GM15510 (cell line): Measurements from ENCODE around the gene SYNGR1.

Source experiments
- POLR2A ChIP-seq: IDR thresholded peaks from 3 replicates; pipeline ENCODE4 v1.6.1; 2011; ENCODE audit warnings: borderline replicate concordance; ENCODE audit not compliant: insufficient read length; ENCODE audit errors: extremely low read depth

SYNGR1 gene

DNA sequence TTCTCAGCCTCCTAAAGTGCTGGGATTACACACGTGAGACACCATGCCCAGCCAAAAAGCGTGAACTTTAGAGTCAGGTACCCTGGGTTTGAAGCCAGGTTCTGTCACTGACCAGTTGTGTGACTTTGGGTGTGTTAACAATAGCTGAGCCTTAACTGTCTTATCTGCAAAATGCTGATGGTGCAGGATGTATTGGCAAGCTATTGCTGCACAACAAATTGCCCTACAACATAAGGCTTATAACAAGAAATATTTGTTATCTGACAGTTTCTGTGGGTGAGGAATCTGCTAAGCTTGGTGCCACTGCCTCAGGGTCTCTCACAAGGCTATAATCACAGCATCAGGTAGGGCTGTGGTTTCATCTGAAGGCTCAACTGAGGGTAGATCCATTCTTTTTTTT lies 21.9 kb downstream of the SYNGR1 start:
- TF ChIP-seq POLR2A, result no peak

DNA sequence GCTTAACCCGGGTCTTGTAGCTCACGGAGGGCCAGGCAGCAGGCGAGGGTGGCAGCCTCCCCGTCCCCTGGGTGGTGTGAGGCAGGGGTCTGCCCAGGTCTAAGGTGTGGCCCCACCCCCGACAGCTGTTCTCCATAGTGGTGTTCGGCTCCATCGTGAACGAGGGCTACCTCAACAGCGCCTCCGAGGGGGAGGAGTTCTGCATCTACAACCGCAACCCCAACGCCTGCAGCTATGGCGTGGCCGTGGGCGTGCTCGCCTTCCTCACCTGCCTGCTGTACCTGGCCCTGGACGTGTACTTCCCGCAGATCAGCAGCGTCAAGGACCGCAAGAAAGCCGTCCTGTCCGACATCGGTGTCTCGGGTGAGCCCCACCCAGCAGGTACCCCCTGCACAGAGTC lies 24.4 kb downstream of the SYNGR1 start:
- no peak for TF ChIP-seq POLR2A

DNA sequence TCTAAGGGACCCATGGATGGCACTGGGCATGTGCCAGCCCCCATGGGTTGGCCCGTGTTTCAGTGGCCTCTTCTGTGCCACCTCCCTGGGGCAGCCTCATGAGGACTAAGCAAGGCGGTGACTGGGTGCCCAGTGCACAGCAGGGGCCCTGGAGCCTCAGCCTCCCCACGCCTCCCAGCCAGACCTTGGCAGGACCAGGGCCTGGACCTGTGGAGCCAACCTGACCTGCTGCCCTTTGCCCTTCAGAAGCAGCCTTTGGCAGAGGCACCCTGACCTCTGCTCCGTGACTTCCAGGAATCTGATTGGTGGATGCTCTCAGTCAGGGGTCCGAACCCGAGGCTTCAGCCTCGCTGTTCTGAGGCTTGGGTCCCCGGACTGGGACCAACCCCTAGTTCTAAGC lies 25.0 kb downstream of the SYNGR1 start:
- TF ChIP-seq POLR2A, result no peak

DNA sequence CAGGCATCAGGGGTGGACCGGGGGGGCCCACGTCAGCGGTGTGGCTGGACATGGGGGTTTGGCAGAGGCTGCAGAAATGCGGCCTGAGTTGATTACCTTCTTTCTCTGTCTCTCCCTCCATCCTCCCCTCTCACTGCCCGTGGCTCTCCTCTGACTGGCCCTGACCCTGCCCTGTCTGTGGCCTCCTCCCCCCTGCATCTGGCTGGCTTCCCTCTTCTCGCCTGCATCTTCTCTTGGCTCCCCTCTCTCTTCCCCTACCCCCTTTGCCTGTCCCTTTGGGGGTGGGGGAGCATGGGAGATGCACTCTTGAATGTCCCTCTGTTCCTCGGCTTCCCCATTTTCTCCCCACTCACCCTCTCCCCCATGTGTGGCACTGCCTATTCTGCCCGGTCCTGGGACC lies 25.9 kb downstream of the SYNGR1 start:
- no peak for TF ChIP-seq POLR2A

DNA sequence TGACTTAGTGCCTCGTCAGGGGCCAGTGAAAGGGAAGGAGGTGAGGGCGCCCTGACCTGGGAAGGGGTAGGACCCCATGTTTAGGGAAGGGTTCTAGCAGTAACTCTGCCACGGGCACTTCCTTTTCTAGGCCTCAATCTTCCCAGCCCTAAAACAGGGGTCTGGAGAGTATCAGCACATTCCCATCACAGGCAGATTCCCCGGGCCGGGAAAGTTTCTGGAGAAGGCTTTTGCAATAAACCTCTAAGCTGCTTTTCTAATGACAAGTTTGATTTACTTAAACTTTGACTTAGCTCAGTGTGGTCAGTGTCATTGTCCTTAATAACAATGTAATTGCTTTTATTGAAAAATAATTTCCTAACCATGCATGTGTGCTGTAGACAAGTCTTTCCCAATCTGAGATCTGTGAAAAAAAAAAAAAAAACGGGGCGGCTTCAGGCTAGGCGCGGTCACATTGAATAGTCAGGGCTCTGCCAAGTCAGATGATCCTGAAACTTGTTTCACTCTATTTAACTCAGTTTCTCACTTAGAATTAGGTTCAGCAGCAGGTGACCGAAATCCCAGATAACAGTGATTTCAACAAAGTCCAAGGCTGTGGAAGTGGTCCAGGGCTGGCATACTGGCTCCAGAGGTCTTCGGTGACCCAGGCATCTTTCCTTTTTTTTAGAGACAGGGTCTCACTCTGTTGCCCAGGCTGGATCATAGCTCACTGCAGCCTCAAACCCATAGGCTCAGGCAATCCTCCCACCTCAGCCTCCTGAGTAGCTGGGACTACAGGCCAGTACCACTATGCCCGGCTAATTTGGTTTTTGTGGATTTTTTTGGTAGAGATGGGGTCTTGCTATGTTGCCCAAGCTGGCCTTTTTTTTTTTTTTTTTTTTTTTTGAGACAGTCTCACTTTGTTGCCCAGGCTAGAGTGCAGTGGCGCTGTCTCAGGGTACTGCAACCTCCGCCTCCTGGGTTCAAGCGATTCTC lies 30.3 kb downstream of the SYNGR1 start:
- no peak for TF ChIP-seq POLR2A

DNA sequence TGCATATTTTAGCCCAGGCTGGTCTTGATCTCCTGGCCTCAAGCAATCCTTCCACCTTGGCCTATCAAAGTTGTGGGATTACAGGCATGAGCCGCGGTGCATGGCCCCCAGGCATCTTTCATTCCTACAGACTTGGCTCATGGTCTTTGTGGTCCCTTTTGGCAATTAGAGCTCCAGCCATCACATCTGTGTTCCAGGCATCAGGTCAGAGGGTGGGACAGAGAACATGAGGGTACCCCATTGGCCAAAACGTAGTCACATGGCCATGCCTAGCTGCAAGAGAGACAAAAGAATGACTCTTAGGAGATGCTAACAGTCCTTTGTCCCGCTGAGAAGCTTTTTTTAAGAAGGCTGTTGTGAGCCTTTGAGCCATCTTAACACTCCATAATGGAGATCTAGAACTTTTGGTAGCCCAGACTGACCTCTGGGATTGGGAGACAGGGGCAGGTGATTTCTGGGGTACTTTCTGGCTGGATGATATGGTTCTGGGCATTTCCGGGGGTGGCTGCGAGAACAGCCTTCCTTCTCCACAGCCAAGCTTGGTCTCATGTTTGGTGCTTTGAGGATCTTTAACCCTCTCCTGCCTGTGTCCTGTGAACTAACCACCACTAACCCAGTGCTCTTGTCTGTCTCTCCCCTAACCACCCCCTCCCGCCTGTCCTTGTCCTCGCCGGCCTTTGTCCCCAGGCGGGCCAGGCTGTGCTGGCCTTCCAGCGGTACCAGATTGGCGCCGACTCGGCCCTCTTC lies 31.4 kb downstream of the SYNGR1 start:
- TF ChIP-seq POLR2A, result no peak

DNA sequence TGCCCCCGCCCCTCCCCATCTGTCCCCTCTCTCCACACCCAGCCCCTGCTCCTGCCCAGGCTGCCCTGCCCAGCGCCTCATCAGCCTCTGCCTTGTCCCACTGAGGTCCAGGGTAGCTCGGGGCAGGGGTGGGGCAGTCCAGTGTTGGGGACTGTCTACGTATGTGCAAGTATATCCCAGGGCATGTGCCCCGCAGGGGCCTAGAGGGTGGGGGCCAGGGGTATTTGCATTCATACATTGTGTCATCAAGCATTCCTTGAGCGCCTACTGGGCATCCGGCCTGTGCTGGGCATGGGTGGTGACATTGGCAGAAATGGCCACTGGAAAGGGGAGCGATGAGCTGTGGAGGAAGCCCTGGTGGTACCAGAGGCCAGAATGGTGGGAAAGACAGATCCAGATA lies 32.1 kb downstream of the SYNGR1 start:
- no peak for TF ChIP-seq POLR2A

DNA sequence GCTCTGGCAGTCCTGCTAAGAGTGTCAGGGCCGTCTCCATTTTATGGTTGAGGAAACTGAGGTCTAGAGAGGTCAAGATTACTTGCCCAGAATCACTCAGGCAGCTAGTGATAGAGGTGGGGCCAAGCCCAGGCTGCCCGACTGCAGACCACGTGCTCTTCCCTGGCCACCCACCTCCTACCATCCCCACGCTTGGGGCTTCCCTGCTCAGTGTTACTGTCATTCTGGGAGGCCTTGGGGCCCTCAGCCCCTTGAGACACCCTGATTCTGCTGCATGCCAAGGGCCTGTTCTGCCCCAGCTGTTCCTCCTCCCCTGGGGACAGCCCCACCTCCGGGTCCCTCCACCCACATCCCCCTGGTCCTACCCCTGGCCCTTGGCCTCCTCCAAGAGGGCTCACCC lies 32.6 kb downstream of the SYNGR1 start:
- TF ChIP-seq POLR2A, result no peak

DNA sequence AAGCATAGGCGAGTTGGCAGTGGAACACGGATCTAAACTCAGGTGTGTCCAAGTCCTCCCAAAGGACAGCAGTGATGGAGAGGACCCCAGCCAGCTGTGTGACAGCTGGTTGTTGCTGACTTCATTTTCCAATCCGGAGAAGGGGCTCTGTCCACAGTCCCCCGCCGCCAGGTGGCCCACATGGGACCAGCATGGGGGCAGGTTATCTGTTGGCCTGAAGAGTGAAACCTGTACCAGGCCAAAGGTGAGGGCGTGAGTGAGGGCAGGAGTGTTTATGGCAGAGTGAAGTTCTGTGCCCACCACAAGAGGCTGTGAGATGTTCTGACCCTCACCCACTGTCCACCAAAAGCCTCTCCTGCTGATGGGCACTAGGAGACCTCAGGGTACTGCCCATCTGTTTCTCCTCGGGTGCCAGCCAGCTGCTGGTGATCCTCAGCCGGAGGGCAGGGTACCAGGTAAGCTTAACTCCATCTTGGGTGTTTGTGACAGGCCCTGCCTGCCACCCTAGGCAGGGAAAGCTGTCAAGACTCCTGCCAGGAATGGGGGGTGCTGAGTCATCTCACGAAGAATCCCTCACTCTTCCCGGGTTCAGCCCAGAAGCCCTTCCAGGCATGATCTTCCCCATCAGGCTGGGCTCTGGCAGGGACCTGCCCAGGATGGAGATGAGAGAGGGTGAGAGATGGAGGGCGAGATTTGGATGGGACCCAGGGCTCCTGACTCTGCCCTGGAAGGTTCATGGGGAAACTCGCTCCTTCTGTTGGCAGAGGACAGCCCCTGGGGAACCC lies 34.2 kb downstream of the SYNGR1 start:
- TF ChIP-seq POLR2A, result no peak

DNA sequence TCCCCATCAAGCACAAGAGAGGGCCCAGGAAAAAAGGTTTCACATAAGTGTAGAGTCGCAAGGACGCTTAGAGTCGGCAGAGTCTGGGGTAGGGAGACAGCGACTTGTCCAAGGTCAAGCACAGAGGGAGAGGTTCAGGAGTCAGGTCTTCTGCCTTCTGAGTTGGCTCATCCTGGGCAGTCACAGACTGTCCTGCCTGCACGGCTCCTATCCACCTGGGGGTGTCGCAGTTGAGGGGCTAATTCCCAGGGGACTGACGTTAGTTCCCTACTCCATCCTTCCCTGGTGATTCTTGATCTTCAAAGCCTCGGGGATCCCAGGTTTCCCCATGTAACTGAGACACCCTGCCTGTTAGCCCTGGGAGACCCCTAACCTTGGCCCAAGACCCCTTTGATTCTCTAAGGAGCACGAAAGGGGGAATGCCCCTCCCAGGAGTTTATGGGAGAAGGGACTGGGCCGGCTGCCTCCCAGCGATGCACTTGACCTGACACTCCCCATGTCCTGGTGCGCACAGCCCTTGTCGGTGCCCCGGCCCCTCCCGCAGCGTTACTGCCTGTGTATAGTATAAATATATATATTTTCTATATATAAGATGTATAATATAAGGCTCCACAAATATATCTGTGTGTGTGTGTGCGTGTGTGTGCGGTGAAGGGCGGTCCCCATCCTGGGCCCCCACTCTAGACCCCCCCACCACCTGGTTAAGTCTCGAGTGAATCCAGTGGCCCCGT lies 35.1 kb downstream of the SYNGR1 start:
- no peak for TF ChIP-seq POLR2A

DNA sequence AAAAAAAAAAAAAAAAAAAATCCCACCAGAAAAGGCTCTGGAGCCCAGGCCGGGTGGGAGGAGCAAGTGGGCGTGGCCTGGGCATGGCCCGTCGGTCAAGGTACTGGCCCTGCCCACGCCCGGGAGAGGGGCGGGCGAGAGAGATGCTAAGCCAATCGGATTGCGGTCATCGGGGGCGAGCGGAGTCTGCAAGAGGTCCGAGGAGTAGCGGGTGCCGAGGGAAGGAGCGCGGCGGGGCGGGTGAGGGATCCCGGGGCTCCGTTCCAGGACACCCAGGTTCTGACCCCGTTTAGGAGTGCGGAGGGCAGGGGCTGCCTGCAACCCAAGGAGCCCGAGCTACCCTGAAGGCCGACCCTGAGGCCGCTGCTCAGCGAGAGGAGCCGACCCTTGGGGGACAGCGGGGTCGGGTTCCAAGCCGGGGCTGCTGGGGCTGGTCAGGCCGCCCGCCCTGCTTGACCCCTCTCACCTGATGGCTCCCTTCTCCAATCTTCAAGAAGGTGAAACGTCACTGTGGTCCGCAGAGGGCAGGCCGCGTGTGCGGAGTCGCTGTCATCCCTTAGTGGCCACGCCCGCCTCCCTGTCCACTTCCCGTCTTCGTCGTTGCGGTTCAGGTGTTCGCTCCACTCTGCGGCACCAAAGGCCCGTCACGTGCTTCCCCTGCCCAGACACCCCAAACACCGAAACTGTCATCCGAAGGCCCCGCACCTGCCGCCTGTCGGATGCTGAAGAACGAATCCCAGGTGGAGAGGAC lies 38.6 kb downstream of the SYNGR1 start:
- TF ChIP-seq POLR2A, result no peak

DNA sequence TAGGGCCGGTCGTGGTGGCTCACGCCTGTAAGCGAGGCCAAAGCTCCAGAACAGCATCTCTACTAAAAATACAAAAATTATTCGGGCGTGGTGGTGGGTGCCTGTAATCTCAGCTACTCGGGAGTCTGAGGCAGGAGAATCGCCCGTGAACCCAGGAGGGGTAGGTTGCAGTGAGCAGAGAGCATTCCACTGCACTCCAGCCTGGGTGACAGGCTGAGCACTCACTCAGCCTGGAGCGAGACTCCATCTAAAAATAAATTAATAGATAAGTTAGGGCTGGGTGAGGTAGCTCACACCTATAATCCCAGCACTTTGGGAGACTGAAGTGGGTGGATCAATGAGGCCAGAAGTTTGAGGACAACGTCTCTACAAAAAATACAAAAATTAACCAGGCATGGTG lies 39.6 kb downstream of the SYNGR1 start:
- TF ChIP-seq POLR2A, result no peak

DNA sequence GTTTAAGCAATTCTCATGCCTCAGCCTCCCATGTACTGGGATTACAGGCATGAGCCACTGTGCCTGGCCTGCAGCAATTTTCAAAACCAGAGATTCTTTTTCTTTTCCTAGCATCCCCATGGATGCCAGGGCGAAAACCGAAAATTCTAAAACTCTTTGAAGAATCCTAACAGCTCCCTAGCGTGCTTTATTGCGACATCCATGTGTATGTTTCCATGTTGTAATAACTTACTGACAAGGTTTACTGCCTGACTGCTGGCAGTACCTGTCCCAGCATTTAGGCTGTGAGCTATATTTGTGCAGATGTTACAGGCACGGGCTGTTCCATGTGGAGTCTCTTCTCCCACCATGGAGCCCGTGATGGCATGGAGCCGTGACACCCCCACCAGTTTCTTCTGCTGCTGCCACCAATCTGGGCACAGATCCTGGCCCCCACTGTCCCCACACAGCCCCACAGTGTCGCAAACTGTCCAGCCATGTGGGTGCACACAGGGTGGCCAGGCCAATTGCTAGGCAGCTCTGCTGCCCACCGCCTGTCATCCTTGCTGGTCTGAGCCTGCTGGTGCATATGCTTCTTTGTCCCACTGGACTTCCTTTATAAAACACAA lies 42.7 kb downstream of the SYNGR1 start:
- no peak for TF ChIP-seq POLR2A
